H1 (cell line): Measurements from ENCODE around the gene DGKI. TPM values are rescaled to one million over a fixed set of nuclear protein-coding genes. Genes with fewer than 3 reads are reported as not detected.

Experiments used
- BRCA1 ChIP-seq: IDR thresholded peaks from 2 replicates; pipeline ENCODE4 v1.6.1; 2012; ENCODE audit warnings: low read depth, low read length, improper control_type of control experiment
- CBX8 ChIP-seq: fragments of 300-800, 300-1000 bp; sonication (generic); IDR thresholded peaks from 2 replicates; pipeline ENCODE4 v1.7.1; 2016; ENCODE audit warnings: low read depth, low read length, borderline replicate concordance
- JUN ChIP-seq: IDR thresholded peaks from 2 replicates; pipeline ENCODE4 v1.6.1; 2011; ENCODE audit warnings: low read depth, mild to moderate bottlenecking, improper control_type of control experiment, low read length
- polyA plus RNA-seq, 7 experiments: library from polyadenylated mRNA; depleted of rRNA in 3 of 7; stranded (reverse) in 5 of 7; unstranded in 2 of 7; fragments of >200 nt in 5 of 7; fragments of 200-250 nt in 2 of 7; gene quantifications; 1 replicate in 5 of 7; 2 replicates in 1 of 7; 4 replicates in 1 of 7; pipeline versions ENCODE4 v1.2.1 to v1.2.3, GENCODE V29; 2011 to 2013; ENCODE audit warnings: missing spikeins in 2 of 7, mixed read lengths in 2 of 7
- total RNA-seq: library from RNA; stranded (reverse); fragmentation: NEBNext Ultra II Directional; extraction: Animal tissue kit (Norgen Biotek cat#: 25700); gene quantifications from 2 replicates; pipeline ENCODE4 v1.2.1, GENCODE V29; 2021

Gene DGKI
- total and polyA plus RNA-seq, 2 of the 8 experiments (the other 6 are each of a cell fraction or from before 2014, with no cell fraction given): 0.20 to 0.71 TPM

DNA sequence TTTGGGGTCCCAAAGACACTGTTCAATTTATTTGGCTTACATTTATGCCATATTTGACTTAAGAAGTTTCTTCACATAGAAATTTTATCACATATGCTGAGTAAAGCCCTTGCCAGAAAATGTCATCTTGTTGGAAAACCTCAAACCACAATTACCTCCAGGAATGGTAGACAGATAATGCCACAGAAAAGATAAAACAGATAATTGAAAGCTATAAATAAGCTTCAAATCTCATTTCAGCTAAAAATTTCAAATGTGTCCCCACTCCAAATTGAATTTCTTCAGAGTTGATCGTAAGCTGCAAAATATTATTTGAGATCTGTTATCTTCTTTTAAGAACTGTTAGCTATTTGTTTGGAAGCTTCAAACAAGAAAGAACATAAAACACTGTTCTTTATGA is 326.8 kb downstream of the DGKI start (continued):
- TF ChIP-seq JUN: no peak
- TF ChIP-seq BRCA1: no peak
- no peak for TF ChIP-seq CBX8
